Natural killer cell (primary cell): ENCODE results near the gene HSP90AA1. TPM values are rescaled to one million over a fixed set of nuclear protein-coding genes. Genes with fewer than 3 reads are reported as not detected.

Experiments
- ATAC-seq, 3 donors: fragments of 150-1000 bp in 2 of 3; fragments of 200-7000 bp in 1 of 3; cut with Tn5 transposase; 1 replicate in 1 of 3; 2 replicates in 2 of 3; pipeline ENCODE4 v1.10.0; 2021; ENCODE audit warnings: mild to moderate bottlenecking in 2 of 3, moderate library complexity in 2 of 3
- DNase-seq, 2 donors: peaks; one replicate each; pipeline versions ENCODE4 v3.0.0 to v3.0.0-alpha.2; 2013 to 2021; ENCODE audit warnings: mixed read lengths in 1 of 2
- H3K27ac ChIP-seq: one replicate; pipeline ENCODE4 v1.5.1; 2013; ENCODE audit warnings: mild to moderate bottlenecking, low read length
- H3K27me3 ChIP-seq: one replicate; pipeline ENCODE4 v1.6.1; 2013; ENCODE audit warnings: low read length; ENCODE audit not compliant: control insufficient read depth, insufficient read depth
- H3K36me3 ChIP-seq: one replicate; pipeline ENCODE4 v1.6.1; 2013; ENCODE audit warnings: low read length; ENCODE audit not compliant: control insufficient read depth, insufficient read depth
- H3K4me1 ChIP-seq: one replicate; pipeline ENCODE4 v1.6.1; 2013; ENCODE audit warnings: low read length; ENCODE audit not compliant: control insufficient read depth, insufficient read depth
- H3K4me3 ChIP-seq: one replicate; pipeline ENCODE4 v1.5.1; 2013; ENCODE audit warnings: low read length
- H3K9me3 ChIP-seq: one replicate; pipeline ENCODE4 v1.6.1; 2013; ENCODE audit warnings: low read length; ENCODE audit not compliant: control insufficient read depth, insufficient read depth
- H3K27ac Mint-ChIP-seq, 2 donors: one replicate each; pipeline ENCODE4 v1.8.0; 2022; ENCODE audit warnings: mild to moderate bottlenecking in 2 of 2, mixed read lengths in 2 of 2, moderate library complexity in 1 of 2
- H3K27me3 Mint-ChIP-seq, 2 donors: one replicate each; pipeline ENCODE4 v1.8.0; 2022; ENCODE audit warnings: low read depth in 2 of 2, mixed read lengths in 2 of 2
- H3K36me3 Mint-ChIP-seq: one replicate; pipeline ENCODE4 v1.8.0; 2022; ENCODE audit warnings: mixed read lengths
- H3K4me1 Mint-ChIP-seq, 2 donors: one replicate each; pipeline ENCODE4 v1.8.0; 2022; ENCODE audit warnings: mixed read lengths in 2 of 2
- H3K4me3 Mint-ChIP-seq: one replicate; pipeline ENCODE4 v1.8.0; 2022; ENCODE audit warnings: mild to moderate bottlenecking, moderate library complexity, mixed read lengths
- H3K9me3 Mint-ChIP-seq, 2 donors: one replicate each; pipeline ENCODE4 v1.8.0; 2022; ENCODE audit warnings: mixed read lengths in 2 of 2
- CTCF ChIP-seq: fragments of 200-600 bp; IDR thresholded peaks from one replicate; pipeline ENCODE4 v1.8.0; 2022; ENCODE audit warnings: antibody characterized with exemption
- WGBS: methylation state at CpG from one replicate; pipeline ENCODE4 v1.1.7; 2013; ENCODE audit warnings: missing lambda C conversion rate; ENCODE audit not compliant: insufficient coverage; 5-methylcytosine and 5-hydroxymethylcytosine counted together
- intact Hi-C: fragments of 100-400 bp; cut with micrococcal nuclease; formaldehyde crosslinking; loops from one replicate; pipeline ENCODE4 v1.14.2; 2022
- total RNA-seq, 4 donors: library from RNA; stranded (reverse); fragments of 120-200 nt in 1 of 4; gene quantifications; one replicate each; pipeline versions ENCODE4 v1.2.3 to v1.2.4, GENCODE V29; 2013 to 2022

HSP90AA1 gene
- total RNA-seq, 3 donors from 2014 or later (not counting 1 experiment from before 2014, with no cell fraction given), result 470 to 665 (median 663) TPM

DNA sequence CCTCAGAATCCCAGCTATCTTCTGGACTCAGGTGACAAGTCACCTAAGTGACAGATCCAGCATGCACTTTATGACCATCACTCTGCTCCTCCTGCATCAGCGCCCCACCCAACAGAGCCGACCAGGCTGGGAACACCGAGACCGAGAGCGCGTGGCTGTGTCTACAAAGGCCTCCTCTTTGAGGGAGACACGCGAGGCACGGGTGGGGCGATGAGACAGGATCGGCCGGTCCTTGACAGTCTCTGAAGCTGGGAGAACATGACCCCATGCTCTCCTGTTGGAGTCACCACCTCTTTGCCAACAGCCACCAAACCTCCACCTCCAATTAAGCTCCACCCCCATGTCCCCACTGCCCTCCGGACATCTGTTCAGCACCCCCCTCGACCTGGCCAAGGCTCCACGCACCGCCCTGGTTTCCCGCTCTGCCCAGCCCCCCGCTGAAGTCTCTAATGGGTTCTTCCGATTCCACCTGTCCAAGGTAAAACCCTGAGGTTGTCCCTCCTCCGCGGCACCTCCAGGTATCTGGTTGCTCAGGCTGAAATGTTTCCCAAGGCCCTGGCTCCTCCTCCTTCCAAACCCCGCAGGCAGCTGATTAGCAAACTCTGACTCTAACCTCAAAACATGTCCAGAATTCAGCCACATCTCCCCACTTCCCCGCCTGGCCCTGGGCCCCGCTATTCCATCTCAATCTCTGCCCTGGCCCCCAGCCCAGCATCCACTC lies 31.5 kb downstream of the HSP90AA1 start:
- H3K27ac ChIP-seq, result no peak overlapping the region
- peaks cover 28% of the 10 kb centered on the region for H3K4me1 ChIP-seq
- Mint-ChIP-seq H3K27me3 (no peaks in the 10 kb centered on the region), H3K36me3 (no peaks in the 10 kb centered on the region), H3K27ac (peak overlapping the region in 1 of 2 donors; percentile 41), H3K4me3 (no peak overlapping the region), H3K9me3 (no peaks in the 10 kb centered on the region), H3K4me1 (peaks cover 20 to 27% of the 10 kb centered on the region in 2 donors)
- no peaks in the 10 kb centered on the region for H3K27me3 ChIP-seq
- H3K9me3 ChIP-seq, result no peaks in the 10 kb centered on the region
- DNase-seq, result no peak
- no peak for TF ChIP-seq CTCF
- no peak for ATAC-seq
- H3K4me3 ChIP-seq, result no peak overlapping the region
- intact Hi-C loops, result no loop called here
- peaks cover 5% of the 10 kb centered on the region for H3K36me3 ChIP-seq
- 95% methylated on average over 24 of the region's 24 CpGs for WGBS

DNA sequence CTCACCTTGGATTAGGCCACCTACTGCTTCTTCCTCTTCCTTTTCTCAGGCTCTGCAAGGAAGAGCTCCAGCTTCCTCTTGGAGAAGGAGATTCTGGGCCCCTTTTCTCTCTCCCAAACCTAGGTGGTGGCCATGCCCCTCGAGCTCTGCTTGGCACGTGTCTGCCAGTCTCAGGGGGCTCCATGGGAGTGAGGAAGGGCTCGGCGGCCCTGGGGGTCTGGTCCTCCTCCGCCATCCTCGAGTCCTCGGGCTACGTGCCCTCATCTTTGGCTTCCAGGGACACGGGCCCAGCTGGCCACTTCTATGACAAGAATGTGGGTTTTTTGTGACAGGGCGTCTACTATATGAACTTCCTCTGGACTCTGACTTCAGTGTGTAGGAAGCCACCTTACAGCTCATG lies 34.3 kb downstream of the HSP90AA1 start:
- Mint-ChIP-seq H3K9me3 (no peaks in the 10 kb centered on the region), H3K27ac (no peak overlapping the region), H3K36me3 (no peaks in the 10 kb centered on the region), H3K27me3 (no peaks in the 10 kb centered on the region), H3K4me3 (no peak overlapping the region), H3K4me1 (peaks cover 11 to 19% of the 10 kb centered on the region in 2 donors)
- DNase-seq (no peak), ATAC-seq (no peak)
- no peak overlapping the region for H3K27ac ChIP-seq
- WGBS, result 94% methylated on average over 10 of the region's 10 CpGs
- H3K27me3 ChIP-seq, result no peaks in the 10 kb centered on the region
- no peak overlapping the region for H3K4me3 ChIP-seq
- H3K9me3 ChIP-seq, result no peaks in the 10 kb centered on the region
- H3K36me3 ChIP-seq, result peaks cover 33% of the 10 kb centered on the region
- intact Hi-C loops, result no loop called here
- no peak for TF ChIP-seq CTCF
- H3K4me1 ChIP-seq, result peaks cover 9% of the 10 kb centered on the region

DNA sequence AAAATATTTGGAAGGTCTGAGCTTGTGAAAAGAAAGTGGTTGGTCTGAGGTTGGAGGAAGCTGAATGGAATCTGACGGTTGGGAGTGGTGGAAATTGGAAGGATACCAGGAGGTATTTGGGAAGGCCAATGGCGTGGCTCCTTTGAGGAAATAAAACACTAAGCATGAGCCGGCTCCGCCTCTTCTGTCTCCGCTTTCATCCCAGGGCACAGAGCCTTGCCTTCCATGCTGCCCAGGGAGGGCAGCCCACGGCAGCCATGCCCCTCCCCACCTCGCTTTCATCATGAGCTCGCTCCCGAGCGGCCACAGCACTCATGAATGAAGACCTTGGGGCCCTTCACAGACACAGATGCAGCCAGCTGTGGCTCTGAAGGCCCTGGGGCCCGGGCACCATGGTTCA lies 36.2 kb downstream of the HSP90AA1 start:
- Histone ChIP-seq H3K27ac (no peak overlapping the region), H3K4me3 (no peak overlapping the region), H3K9me3 (no peaks in the 10 kb centered on the region), H3K36me3 (peaks cover 41% of the 10 kb centered on the region), H3K4me1 (no peaks in the 10 kb centered on the region), H3K27me3 (no peaks in the 10 kb centered on the region)
- Mint-ChIP-seq H3K27ac (no peak overlapping the region), H3K9me3 (no peaks in the 10 kb centered on the region), H3K4me1 (peaks cover under 1 to 3% of the 10 kb centered on the region in 2 donors), H3K36me3 (no peaks in the 10 kb centered on the region), H3K27me3 (no peaks in the 10 kb centered on the region), H3K4me3 (no peak overlapping the region)
- DNase-seq, result no peak
- ATAC-seq, result no peak
- intact Hi-C loops, result no loop called here
- TF ChIP-seq CTCF, result no peak
- WGBS, result 94% methylated on average over 11 of the region's 11 CpGs

GRCh38 chr14:102050026-102050405 lies 36.8 kb downstream of the HSP90AA1 start:
- 93% methylated on average over 12 of the region's 12 CpGs for WGBS
- Mint-ChIP-seq H3K27ac (no peak overlapping the region), H3K4me3 (no peak overlapping the region), H3K36me3 (no peaks in the 10 kb centered on the region), H3K27me3 (no peaks in the 10 kb centered on the region), H3K4me1 (no peaks in the 10 kb centered on the region), H3K9me3 (no peaks in the 10 kb centered on the region)
- Histone ChIP-seq H3K27me3 (no peaks in the 10 kb centered on the region), H3K9me3 (no peaks in the 10 kb centered on the region), H3K4me3 (no peak overlapping the region), H3K27ac (no peak overlapping the region), H3K36me3 (peaks cover 44% of the 10 kb centered on the region), H3K4me1 (no peaks in the 10 kb centered on the region)
- intact Hi-C loops, result no loop called here
- DNase-seq, result no peak
- no peak for TF ChIP-seq CTCF
- no peak for ATAC-seq
